Endometrium (tissue), 2 donors: Measurements from ENCODE around the gene CANX.
"Not testable (repeated sequence)": the region's sequence is repeated elsewhere in the genome, so short reads cannot be mapped to it uniquely, and the experiment has no call there.

Experiments used
- FAIRE-seq: peaks from 2 replicates; lab custom pipeline; 2012; peaks lifted over from hg19 to GRCh38; lab: Jason Lieb, UNC
- donor health status: control.
- donor health status: control.

Gene CANX

DNA sequence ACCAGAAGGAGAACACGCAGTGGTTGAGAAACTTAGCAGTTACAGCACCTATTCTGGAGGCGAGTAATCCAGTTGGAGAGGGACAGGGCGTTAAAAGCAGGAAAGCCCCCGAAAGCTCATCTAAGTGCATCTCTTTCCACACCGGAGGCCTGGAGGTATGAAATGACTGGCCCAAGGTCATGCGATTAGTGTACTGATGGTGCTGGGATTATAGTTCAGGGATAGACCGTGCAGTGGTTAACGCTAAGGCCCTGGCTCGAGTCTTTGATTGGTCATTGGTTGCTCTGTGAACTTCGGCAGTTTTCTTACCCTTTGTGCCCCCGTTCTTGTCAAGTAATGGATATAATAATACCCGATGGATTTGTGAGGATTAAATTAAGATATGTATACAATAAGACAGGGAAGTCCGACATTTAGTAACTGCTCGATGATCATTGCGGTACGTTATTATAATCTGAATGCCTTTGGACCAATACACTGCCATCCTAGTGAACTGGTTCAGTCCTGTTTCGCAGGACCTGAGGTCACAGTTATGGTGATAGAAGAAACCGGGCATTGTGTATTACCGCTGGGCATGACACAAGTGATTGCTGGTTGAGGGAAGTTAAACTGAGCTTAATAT lies 960 bp downstream of the CANX start:
- no peak for FAIRE-seq

DNA sequence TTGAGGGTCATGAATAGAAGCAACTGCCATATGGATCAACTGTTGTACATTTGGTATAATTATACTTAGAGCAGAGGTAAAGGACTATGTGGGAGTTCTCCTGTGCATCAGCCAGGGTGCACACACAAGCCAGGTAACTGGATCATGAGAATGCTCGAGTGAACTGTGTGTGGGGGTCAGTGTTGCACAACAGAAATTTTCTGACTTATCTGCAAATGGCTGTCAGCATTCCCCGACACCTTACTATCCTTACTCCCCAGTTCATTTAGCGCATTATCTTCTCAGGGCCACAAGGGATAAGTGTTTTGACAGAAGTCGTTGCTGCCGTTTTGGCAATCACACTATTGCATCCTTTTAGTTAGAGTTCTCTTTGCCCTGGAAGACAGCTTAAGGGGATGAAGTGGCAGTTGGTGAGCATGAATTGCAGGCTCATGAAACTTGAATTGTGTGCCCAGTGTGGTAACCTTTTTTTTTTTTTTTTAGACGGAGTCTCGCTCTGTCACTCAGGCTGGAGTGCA lies 1.7 kb downstream of the CANX start:
- FAIRE-seq, result no peak

DNA sequence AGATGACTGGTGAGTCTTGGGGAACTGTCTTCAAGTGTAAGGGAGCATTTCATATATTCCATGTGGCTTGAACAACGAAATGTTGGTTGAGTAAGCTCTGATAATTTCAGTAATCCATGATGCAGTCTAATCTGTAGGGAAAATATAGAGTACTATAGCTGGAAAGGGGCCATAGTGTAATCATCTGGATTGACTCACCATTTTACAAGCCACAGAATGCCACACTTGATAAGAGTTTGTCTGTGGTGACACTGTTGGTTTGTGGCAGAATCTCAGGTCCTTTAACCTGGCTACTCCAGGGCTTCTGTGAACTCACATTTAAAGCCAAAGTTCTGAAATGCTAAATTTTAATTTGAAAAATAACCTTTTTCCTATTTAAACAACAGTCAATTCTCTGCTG lies 17.5 kb downstream of the CANX start:
- no peak for FAIRE-seq

DNA sequence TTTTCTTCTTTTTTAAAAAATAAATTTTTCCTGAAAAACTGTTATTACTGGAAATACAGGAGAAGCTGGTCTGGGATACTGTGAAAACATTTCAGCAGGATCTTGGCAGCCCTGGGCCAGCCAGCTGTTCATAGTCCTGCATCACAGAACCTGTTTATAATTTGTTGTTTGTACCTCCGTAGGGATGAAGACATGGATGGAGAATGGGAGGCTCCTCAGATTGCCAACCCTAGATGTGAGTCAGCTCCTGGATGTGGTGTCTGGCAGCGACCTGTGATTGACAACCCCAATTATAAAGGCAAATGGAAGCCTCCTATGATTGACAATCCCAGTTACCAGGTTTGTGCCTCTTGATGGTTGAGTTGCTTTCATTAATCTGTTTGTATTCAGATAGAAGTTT lies 21.5 kb downstream of the CANX start:
- no peak for FAIRE-seq

DNA sequence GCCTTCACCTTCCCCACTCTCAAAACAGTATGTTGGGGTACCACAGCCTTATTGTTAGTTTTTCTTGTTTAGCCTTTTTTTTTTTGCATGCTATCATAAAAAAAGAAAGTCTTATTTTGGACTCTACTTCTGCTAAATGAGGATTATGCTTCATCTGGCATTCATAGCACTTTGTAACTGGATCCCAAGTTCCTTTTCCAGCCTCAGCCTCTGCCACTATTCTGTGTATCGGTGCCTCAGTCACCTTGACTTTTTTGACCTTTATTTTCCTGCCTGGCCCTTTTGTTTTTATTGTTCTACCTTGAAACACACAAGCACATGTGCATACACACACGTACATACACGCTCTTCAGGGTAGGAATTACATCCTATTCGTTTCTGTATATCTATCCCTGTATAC lies 25.4 kb downstream of the CANX start:
- no peak for FAIRE-seq

DNA sequence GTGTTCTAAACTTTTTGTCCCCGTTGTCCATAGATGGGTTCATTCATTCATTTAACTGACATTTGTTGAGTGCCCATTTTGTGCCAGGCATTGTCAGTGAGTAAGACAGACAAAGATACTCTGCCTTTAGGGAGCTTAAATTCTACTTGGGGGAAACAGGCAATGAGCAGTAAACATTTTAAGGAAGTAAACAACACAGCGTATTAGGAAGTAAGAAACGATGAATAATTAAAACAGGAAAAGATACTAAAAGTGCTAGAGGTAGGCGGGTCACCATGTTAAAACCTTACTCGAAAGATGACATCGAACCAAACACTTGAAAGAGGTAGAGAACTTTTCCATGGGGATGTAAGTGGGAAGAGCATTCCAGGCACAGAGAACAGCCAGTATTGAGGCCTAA lies 28.3 kb downstream of the CANX start:
- no peak for FAIRE-seq

DNA sequence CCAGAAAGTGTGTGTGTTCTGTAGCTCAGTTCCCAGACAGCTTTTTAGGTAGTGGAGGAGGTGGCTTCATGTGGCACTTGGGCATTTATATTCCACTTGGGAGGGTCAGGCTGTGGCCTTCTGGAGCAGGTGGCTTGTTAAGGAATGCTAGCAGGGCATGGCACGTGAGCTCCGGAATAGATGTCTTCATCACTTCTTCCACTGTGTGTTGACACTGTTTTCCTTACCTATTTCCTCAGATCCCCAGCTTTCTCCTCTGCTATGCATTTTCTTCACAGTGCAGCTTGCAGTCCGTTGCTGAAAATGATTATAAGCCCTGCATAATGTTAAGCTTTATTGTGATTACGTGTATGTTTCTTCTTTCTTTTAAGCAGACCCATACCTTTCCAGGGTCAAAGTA lies 30.5 kb downstream of the CANX start:
- FAIRE-seq, result no peak

DNA sequence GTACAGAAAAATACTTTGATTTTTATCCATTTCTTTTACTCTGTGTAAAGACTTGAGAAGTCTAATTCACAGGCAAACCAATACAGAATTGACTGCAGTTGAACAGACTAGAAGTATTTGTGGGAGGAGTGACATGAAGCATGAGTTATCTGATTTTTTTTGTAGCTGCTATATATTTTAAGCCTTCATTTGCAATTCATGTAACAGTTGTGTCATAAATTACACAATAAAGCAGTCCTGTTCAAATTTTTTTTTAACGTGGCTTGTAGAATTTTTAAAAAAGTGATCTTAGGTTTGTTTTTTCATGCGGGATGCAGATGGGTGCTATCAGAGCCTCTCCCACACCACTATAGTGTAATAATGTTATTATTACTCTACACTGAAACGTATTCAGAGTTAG lies 31.0 kb downstream of the CANX start:
- FAIRE-seq, result no peak

DNA sequence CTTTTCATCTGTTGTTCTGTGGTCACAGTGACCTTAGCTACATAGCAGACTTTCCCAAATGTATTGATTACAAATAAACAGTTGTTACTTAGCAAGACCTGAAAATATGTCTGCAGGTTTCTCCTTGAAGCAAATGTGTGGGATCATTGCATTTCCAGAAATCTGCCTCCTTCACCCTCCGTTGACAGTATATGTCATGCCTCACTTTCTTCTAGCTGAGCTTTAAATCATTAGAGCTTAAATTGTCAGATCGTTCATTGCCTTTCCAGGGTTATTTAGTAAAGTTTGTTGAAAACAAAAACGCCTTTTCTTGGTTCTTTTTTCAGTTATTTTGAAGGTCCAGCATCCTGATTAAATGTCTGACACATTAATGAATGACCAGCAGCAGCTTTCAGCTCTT lies 31.6 kb downstream of the CANX start:
- FAIRE-seq, result no peak

DNA sequence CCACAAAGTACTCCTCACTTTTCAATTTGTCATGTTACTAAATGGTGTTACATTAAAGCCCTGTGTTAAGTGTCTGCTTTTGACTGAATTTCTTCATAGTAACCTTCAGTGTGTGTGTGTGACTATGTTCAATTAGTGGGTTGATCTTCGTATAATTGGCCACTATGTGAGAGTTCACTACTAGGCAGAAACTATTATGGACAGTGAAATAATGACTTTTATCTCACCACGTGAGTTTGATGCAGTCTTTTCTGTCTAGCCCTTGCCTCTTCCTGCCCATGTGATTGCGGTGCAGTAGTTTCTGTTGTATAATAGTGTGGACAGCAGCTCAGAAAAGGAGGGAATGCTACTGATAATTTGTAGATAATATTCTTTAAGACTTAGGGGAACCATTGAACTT lies 32.1 kb downstream of the CANX start:
- FAIRE-seq, result no peak

DNA sequence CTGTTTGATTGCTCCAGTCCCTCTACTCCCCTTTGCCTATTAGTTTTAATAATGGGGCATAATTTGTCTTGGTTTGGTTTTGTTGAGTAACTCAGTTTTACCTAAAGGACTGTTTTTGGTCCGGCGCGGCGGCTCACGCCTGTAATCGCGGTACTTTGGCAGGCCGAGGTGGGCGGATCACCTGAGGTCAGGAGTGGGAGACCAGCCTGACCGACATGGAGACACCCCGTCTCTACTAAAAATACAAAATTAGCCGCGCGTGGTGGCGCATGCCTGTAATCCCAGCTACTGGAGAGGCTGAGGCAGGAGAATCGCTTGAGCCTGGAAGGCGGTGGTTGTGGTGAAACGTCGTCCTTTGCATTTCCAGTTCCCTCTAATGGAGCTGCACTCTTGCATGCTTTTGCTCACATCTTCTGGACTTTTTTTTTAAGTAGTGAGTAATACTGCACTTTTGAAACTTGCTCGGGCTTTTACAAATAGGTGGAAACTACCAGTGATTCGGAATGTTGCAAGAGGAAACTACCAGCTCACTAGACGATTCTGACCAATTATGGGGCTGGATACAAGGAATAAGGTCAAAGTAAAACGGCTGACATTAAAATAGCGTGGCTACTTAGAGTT lies 33.1 kb downstream of the CANX start:
- FAIRE-seq, result no peak

DNA sequence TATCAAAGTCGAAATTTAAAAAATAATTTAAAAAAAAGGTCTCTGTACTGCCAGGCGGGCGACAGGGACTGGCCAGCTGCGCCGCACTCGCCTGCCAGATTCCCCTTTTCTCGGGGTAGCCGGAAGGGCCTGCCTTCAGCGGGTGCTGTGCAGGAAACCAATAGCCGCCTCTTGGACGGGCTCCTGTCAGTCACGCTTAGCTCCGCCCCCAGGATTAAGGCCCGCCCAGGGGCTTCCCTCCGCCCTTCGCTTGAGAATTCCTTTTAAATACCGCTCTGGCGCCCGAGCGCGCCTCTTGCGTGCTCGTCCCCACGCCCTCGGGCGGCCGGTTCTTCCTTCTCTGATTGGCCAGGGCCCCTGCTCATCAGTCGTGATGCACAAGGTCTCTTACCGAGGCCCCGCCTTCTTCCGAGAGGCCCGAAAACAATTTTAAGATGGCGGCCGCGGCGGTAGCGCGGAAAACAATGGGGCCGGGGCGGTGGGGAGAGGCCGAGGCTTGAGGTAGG lies 33.7 kb downstream of the CANX start, which contains the start of gene MAML1:
Gene MAML1 (plus strand): TSS at position 411 of the 506 bp plus-strand sequence. CDS start 291 bp downstream, outside the sequence.
- FAIRE-seq, result peak; percentile 98

DNA sequence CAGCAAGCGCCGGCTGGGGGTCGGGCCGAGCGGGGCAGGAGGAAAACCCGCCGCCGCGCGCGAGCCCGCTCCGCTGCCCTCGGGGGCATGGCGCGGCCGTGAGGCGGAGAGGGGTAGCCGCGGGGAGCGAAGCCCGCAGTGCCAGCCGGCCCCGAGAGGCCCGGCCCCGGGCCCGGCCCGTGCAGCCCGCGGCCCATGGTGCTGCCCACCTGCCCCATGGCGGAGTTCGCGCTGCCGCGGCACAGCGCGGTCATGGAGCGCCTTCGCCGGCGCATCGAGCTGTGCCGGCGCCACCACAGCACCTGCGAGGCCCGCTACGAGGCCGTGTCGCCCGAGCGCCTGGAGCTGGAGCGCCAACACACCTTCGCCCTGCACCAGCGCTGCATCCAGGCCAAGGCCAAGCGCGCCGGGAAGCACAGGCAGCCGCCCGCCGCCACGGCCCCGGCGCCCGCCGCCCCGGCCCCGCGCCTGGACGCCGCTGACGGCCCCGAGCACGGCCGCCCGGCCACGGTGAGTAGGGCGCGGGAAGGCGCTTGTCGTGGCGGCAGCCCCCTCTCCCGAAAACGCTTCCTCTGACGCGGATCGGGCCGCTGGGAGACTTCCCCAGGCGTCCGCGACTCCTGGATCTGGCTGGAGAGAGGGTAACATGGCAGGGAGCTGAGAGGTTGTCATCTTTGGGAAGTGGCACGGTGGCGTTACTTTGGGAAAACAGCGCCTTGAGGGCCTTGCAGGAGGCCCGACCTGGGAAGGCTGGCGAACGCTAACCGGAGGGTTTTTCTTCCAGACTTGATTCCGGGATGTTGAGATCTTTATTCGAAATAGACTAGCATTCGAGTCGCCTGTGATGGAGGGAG lies 34.4 kb downstream of the CANX start:
- no peak for FAIRE-seq

DNA sequence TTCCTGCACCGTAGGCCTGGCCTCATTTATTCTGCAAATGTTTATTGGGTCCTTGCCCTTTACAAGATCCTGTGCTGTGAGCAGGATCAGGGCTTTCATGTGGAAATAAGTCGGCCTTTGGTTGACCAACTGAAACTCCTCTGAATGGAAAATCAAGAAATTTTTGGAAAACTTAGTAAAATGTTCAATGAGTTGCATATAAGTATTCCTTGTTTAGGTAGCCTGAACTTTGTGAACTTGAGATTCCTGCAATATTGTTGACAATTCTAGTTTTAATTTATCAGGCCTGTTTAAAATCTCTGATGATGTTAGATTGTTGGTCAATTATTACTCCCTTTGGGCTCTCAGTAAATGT lies 35.0 kb downstream of the CANX start:
- no peak for FAIRE-seq

DNA sequence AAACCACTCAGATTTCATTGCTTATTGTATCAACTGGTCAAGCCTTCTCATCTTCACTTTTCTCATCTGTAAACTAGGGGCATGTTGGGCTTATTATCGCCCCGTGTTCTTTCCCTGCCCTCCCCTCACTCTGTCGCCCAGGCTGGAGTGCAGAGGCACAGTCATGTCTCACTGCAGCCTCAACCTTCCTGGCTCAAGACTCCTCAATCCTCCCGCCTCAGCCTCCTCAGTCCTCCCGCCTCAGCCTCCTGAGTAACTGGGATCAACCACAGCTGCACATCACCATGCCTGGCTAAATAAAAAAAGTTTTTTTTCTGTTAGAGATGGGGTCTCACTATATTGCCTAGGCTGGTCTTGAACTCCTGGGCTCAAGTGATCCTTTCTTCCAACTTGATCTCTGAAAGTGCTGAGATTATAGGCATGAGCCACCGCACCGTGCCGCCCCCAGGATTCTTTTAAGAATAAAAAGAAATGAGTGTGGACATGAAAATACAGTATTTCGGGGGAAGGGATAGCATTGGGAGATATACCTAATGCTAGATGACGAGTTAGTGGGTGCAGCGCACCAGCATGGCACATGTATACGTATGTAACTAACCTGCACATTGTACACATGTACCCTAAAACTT lies 35.9 kb downstream of the CANX start:
- FAIRE-seq, result no peak

DNA sequence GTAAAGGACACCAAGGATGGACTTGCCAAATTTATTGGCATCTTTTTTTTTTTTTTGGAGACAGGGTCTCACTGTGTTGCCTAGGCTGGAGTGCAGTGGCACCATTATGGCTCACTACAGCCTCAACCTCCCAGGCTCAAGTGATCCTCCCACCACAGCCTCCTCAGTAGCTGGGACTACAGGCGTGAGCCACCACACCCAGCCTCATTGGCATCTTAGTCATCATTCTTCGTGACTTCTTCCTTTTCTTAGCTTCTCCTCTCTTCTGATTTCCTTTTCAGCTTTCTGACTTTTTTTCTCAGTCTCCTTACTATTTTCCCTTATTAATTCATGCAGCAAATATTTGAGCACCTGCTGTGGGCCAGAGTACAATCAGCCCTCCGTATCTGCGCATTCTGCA lies 40.0 kb downstream of the CANX start:
- no peak for FAIRE-seq

DNA sequence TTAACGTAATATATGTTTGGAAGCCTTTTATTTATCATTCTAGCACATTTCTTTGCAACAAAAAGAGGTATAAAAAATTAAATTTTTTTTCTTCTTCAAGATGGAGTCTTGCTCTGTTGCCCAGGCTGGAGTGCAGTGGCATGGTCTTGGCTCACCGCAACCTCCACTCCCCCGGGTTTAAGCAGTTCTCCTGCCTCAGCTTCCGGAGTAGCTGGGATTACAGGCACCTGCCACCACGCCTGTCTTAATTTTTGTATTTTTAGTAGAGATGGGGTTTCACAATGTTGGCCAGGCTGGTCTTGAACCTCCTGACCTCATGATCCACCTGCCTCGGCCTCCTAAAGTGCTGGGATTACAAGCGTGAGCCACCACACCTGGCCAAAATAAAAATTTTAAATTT lies 45.3 kb downstream of the CANX start:
- not testable (repeated sequence) for FAIRE-seq

DNA sequence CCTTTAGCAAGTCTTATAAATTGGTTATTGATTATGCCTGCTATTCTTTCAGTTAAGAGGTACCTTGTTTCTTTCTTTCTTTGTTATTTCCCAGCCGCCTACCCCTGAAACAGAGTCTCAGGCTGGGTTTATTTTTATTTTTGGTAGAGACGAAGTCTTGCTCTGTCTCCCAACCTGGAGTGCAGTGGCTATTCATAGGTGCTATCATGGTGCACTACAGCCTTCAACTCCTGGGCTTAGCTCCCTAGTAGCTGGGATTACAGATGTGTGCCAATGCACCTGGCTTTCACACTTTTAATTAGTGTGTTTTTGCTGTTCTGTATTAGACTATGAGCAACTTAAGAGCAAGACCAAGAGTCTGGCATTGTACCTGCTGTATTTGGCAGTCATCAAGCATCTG lies 48.1 kb downstream of the CANX start:
- no peak for FAIRE-seq

DNA sequence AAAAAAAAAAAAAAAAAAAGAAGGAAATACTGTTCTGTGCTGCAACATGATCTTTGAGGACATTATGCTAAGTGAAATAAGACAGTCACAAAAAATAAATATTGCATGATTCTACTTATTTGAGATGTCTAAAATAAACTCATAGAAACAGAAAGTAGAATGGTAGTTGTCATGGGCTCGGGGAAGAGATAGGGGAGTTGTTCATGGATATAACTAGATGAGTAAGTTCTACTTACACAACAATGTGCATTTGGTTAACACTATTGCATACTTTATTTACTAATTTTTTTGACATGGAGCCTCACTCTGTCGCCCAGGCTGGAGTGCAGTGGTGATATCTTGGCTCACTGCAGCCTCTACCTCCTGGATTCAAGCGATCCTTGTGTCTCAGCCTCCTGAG lies 49.0 kb downstream of the CANX start:
- no peak for FAIRE-seq

DNA sequence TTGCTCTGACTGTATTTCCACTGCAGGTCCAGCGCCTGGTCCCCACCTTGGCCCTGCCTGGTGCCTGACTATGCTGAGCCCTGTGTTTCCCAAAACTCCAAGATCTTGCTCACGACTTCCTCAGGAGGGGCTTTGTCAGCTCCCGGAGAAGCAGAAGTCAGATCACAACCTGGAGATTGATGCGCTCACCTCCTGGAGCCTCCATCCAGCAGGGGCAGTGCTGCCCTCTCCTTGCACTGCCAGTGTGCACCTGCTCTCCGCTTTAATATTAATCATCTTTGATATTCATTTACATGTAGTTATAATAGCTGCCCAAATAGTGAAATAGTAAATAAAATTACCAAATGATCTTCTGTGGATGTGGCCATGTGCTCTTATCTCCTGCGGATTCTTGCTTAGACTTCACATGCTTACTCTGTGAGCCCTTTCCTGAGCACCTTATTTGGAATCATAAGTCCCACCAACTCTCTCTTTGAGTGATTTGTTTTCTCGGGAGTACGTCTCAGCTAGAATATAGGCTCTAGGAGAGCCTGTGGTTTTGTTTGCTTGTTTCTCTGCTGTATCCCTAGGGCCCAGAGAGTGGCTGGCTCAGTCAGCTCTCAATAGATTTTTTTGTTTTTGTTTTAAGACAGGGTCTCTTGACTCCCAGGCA lies 51.2 kb downstream of the CANX start:
- FAIRE-seq, result no peak

DNA sequence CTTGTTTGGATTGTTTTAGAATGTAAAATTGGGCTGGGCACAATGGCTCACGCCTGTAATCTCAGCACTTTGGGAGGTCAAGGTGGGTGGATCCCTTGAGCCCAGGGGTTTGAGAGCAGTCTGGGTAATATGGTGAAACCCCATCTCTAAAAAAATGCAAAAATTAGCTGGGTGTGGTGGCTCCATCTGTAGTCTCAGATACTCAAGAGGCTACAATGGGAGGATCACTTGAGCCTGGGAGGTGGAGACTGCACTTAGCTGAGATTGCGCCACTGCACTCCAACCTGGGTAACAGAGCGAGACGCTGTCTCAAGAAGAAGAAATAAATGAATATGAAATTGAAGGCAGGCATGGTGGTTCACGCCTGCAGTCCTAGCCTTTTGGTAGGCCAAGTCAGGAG lies 55.2 kb downstream of the CANX start:
- FAIRE-seq, result no peak

DNA sequence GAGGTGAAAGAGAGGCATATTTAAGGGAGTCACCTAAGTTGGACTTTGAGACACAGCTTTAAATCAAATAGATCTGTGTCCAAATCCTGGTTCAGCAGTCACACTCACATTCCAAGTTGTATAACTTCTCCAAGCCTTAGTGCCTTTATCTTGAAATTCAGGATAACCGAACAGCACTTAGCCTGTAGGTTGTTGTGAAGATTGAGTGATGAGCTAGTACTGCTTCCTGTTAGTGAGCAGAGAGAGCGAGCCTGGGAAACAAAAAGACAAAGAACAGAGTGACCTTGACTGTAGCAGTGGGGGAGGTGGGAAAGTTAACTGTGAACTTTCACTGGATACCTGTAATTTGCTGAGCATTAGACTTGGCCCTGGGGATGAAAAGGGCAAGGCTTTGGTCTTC lies 56.3 kb downstream of the CANX start:
- no peak for FAIRE-seq
